BLaER1 treated with 17β-estradiol and CSF1 and Interleukin-3, amounts not matched to agents 10 nM and 100 nM (cell line): ENCODE results near the gene AGAP1.

ENCODE experiments used
- H3K27ac ChIP-seq, 11 experiments: shearing (Covaris generic); formaldehyde crosslinking; 2 replicates each; pipeline ENCODE4 v1.8.1; 2022
- H3K27me3 ChIP-seq, 11 experiments: shearing (Covaris generic); formaldehyde crosslinking; 2 replicates each; pipeline ENCODE4 v1.8.1; 2022
- H3K36me3 ChIP-seq, 11 experiments: shearing (Covaris generic); formaldehyde crosslinking; 2 replicates each; pipeline ENCODE4 v1.8.1; 2022
- H3K4me1 ChIP-seq, 10 experiments: shearing (Covaris generic); formaldehyde crosslinking; 2 replicates each; pipeline ENCODE4 v1.8.1; 2022
- H3K4me2 ChIP-seq, 11 experiments: shearing (Covaris generic); formaldehyde crosslinking; 2 replicates each; pipeline ENCODE4 v1.8.1; 2022
- H3K4me3 ChIP-seq, 10 experiments: shearing (Covaris generic); formaldehyde crosslinking; 2 replicates each; pipeline ENCODE4 v1.8.1; 2022
- H3K9ac ChIP-seq, 11 experiments: shearing (Covaris generic); formaldehyde crosslinking; 2 replicates each; pipeline ENCODE4 v1.8.1; 2022
- H3K9me3 ChIP-seq, 11 experiments: shearing (Covaris generic); formaldehyde crosslinking; replicated peaks in 1 of 11; 2 replicates each; pipeline ENCODE4 v1.8.1; 2022
- H4K20me1 ChIP-seq, 11 experiments: shearing (Covaris generic); formaldehyde crosslinking; 2 replicates each; pipeline ENCODE4 v1.8.1; 2022
- Cebpa-rat ChIP-seq, 11 experiments: shearing (Covaris generic); IDR thresholded peaks; 2 replicates each; pipeline ENCODE4 v1.8.1; 2022

AGAP1 gene

DNA sequence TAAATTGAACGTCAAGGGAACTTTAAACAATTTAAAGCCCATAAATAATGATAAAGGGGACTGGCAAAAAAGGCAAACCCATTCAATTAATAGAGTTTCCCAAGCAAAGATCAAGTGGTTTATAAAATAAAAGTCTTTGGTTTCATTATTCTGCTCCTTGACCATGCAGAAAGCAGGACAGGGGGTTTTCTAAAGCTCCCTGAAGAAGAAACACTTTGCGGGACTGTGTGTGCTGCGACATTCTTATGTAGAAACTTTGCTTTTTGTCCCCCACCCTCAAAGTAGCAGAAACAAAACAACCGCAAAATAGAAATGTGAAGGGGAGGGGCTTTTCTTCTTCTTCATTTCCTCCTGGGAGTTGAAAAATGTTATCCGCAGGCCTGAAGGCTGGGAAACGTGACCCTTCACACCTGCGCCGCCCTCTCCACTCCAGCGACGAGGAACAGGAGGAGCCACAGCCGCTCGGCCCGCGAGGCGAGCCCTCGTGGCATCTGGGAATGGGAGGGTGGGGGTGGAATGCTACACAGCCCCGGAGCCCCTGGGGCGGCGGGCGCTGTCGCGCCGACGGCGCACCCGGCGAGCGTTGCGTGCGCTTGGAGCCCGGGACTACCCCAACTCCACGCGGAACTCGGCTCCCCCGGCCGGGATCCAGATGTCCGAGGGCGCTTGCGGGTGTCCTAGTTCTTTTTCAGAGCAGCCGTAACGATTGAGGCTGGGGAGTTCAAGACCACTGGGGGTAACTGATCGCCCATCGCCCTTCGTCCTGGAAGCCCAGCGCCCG is 678.6 kb downstream of the AGAP1 start:
- Histone ChIP-seq H4K20me1 (peaks cover 0 to 87% (median 66%) of the 10 kb centered on the region in 11 experiments; a peak in 19 of 22 replicates), H3K4me3 (peak overlapping the region in 2 of 10 experiments; percentile 11 to 27; a peak in 4 of 20 replicates), H3K4me1 (peaks cover 14 to 57% (median 26%) of the 10 kb centered on the region in 10 experiments), H3K4me2 (peak overlapping the region in 10 of 11 experiments; percentile 42 to 62 (median 54); a peak in 17 of 22 replicates), H3K36me3 (no peaks in the 10 kb centered on the region), H3K9ac (no peak overlapping the region), H3K9me3 (peaks cover 5 to 33% (median 18%) of the 10 kb centered on the region in 11 experiments; a peak in 18 of 22 replicates), H3K27me3 (peaks cover 100% of the 10 kb centered on the region in 11 experiments), H3K27ac (no peak overlapping the region)
- no peak for TF ChIP-seq Cebpa-rat (IDR thresholded peaks at IDR 0.05)

DNA sequence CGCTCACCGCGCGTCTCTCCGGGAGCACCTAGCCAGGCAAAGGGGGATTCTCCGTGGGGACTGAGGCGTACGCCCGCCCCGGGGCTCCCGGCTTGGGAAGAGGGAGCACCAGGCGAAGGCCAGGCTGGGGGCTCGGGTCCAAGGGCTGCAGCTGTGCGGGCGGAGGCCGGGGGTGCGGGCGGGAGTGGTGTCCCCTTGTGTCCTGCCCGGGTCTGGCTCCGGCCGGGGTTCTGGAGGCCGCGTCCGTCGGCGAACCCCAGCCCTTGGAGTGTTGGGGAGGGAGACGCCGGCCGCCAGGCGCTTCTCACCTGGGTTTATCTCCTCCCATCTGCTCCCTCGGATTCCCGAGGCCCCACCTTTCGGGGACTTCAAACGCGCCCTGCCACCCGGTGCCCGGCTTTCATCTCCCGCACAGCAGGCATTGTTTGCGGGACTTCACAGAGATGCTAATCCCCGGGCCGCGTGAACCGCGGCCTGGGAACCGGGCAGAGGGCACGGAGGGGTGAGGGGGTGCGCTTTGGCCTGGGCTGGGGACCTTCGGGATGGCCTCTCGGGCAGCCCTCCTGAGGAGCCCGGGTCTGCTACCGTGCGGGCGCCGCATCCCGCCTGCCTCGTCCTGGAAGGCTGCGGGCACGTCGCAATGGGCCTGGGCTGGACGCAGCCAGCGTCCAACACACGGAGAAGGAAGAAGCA is 679.3 kb downstream of the AGAP1 start:
- Histone ChIP-seq H3K36me3 (no peaks in the 10 kb centered on the region), H3K27ac (no peak overlapping the region), H3K4me3 (peak overlapping the region in 1 of 10 experiments; percentile 20; a peak in 2 of 20 replicates), H4K20me1 (peaks cover 0 to 86% (median 61%) of the 10 kb centered on the region in 11 experiments; a peak in 18 of 22 replicates), H3K27me3 (peaks cover 100% of the 10 kb centered on the region in 11 experiments), H3K9me3 (peaks cover 5 to 40% (median 18%) of the 10 kb centered on the region in 11 experiments; a peak in 18 of 22 replicates), H3K4me1 (peaks cover 7 to 49% (median 20%) of the 10 kb centered on the region in 10 experiments), H3K4me2 (peak overlapping the region in 9 of 11 experiments; percentile 42 to 60 (median 52); a peak in 11 of 22 replicates), H3K9ac (no peak overlapping the region)
- no peak for TF ChIP-seq Cebpa-rat (IDR thresholded peaks at IDR 0.05)

DNA sequence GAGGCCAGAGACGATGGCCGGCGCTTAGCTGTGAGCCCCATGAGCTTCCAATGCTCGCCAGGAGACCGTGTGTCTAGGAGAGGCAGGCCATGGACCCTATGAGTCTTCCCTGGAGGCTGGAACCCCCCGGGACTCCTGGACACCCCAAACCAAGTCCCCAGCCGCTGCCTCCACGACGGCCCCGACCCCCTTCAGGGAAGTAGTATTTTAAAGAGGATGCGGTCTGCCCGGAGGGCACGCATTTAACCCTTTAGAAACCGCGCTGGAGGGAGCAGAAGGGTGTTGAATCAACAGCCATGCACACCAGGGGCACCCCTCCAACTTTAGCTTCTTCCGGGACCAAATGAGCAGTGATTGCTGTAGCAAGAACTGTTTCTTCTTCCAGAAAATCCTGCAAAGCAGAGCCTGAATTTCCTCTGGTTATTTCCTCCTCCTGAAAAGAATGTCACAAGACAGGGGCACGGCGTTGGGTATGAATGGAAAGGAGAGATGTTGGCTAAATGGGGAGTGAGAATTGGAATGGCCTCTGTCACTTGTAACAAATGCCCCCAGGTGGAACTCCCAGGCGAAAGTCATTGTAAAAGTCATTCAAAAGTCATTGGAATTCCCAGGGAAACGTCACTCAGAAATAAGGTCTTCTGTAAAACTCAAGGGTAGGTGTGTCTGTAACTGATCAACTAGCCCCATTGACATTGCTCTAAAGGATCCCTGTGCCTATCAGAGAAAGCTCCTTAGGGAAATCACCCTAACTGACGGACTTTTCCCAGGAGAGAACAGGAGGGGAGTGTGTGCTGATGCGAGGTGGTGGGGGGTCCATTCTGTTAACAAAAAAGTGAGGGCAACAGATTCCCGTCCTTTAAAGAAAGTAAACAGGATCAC is 680.1 kb downstream of the AGAP1 start:
- Histone ChIP-seq H4K20me1 (peaks cover 0 to 86% (median 53%) of the 10 kb centered on the region in 11 experiments; a peak in 17 of 22 replicates), H3K4me3 (peak overlapping the region in 1 of 10 experiments; percentile 20; a peak in 1 of 20 replicates)

DNA sequence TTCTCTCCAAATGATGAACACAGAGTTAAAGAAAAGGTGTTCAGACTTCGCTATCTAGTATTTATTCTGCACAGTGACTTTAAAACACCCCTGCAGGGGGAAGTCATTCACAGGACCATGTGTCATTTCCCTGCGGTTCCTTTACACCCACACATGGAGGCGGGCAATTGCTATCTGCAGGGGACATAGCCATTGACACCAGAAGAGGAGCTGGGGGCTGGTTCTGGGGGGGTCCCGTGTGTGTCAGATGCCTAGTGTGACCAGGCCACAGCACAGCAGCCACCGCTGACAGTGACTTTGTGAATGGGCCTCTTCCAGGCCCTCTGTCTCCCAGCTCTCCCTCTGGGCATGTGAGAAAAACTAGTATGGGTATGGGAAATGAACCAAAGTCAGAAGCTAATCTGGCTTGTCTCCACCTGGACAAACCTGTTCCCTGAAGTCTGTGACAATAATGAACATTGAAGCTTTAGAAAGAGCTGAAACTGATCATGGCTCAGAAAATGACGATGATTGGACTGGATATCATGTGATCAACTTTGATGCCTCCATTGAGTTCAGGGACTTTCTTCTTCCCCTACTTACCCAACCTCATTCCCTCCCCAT is 681.8 kb downstream of the AGAP1 start:
- TF ChIP-seq Cebpa-rat (IDR thresholded peaks at IDR 0.05), result no peak
- Histone ChIP-seq H3K27ac (no peak overlapping the region), H3K4me1 (peaks cover 8 to 51% (median 18%) of the 10 kb centered on the region in 10 experiments; a peak in 17 of 20 replicates), H3K9me3 (peaks cover 0 to 29% (median 8%) of the 10 kb centered on the region in 11 experiments; a peak in 14 of 22 replicates), H3K9ac (no peak overlapping the region), H3K27me3 (peaks cover 100% of the 10 kb centered on the region in 11 experiments), H3K36me3 (no peaks in the 10 kb centered on the region), H3K4me3 (no peak overlapping the region), H4K20me1 (peaks cover 0 to 75% (median 39%) of the 10 kb centered on the region in 11 experiments; a peak in 17 of 22 replicates), H3K4me2 (peak overlapping the region in 3 of 11 experiments; percentile 36 to 84 (median 55); a peak in 6 of 22 replicates)

More for the DNA sequence above, 680.1 kb downstream of the AGAP1 start:
- H3K27ac ChIP-seq, result no peak overlapping the region
- H3K4me1 ChIP-seq, result peaks cover 8 to 48% (median 18%) of the 10 kb centered on the region in 10 experiments; a peak in 18 of 20 replicates
- H3K27me3 ChIP-seq, result peaks cover 100% of the 10 kb centered on the region in 11 experiments
- TF ChIP-seq Cebpa-rat (IDR thresholded peaks at IDR 0.05), result no peak
- no peak overlapping the region for H3K9ac ChIP-seq
- H3K9me3 ChIP-seq, result peaks cover 5 to 42% (median 19%) of the 10 kb centered on the region in 11 experiments; a peak in 17 of 22 replicates
- peak overlapping the region in 1 of 11 experiments; percentile 6; a peak in 1 of 22 replicates for H3K4me2 ChIP-seq
- no peaks in the 10 kb centered on the region for H3K36me3 ChIP-seq

DNA sequence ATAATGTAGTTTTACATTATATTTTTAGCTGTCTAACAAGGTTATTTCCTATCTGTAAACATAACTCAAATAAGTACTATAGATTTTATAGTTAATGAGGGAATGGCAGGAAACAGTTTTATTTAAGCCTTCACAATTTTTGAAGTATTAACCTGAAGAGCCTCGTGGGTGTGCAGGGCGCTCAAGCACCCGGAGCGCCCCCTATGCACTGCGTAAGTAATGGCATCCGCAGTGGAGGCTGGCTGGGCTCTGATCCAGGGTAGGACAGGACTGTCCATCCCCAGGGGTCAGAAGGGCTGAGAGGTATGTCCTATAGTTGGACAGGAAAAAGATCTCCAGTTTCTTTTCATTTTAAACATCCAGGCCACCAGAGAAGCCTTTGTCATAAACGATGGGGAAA is 682.6 kb downstream of the AGAP1 start:
- Histone ChIP-seq H3K9me3 (peaks cover 0 to 22% (median 8%) of the 10 kb centered on the region in 11 experiments; a peak in 14 of 22 replicates), H4K20me1 (peaks cover 0 to 67% (median 32%) of the 10 kb centered on the region in 11 experiments; a peak in 17 of 22 replicates), H3K27ac (no peak overlapping the region), H3K27me3 (peaks cover 94 to 96% (median 95%) of the 10 kb centered on the region in 11 experiments), H3K9ac (no peak overlapping the region), H3K36me3 (no peaks in the 10 kb centered on the region), H3K4me2 (no peak overlapping the region), H3K4me1 (peaks cover 8 to 51% (median 18%) of the 10 kb centered on the region in 10 experiments; a peak in 17 of 20 replicates), H3K4me3 (no peak overlapping the region)
- no peak for TF ChIP-seq Cebpa-rat (IDR thresholded peaks at IDR 0.05)

DNA sequence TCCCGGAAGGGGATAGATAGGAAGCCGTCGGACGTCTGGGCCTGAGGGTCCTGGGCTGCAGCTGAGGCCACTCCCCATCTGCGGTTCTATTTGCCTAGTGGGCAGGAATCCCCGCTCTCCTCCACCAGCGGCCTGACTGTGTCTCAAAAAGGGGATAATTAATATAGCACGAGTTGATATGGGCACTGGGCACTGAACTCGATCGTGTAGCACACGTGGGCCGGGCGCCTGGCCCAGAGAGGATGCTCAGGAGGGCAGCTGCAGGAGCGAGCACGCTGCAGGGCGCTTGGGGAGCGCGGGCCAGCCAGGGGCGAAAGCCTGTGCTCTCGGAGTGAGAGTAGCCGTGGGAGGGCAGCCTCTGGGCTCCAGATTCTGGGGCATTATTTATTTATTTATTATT is 683.1 kb downstream of the AGAP1 start:
- Histone ChIP-seq H4K20me1 (peaks cover 0 to 62% (median 27%) of the 10 kb centered on the region in 11 experiments; a peak in 16 of 22 replicates), H3K4me3 (no peak overlapping the region), H3K9ac (no peak overlapping the region), H3K9me3 (peaks cover 0 to 18% (median 8%) of the 10 kb centered on the region in 11 experiments; a peak in 10 of 22 replicates), H3K36me3 (no peaks in the 10 kb centered on the region), H3K4me2 (no peak overlapping the region), H3K27ac (no peak overlapping the region), H3K27me3 (peaks cover 89 to 90% (median 90%) of the 10 kb centered on the region in 11 experiments), H3K4me1 (peaks cover 8 to 49% (median 18%) of the 10 kb centered on the region in 10 experiments; a peak in 17 of 20 replicates)
- no peak for TF ChIP-seq Cebpa-rat (IDR thresholded peaks at IDR 0.05)

DNA sequence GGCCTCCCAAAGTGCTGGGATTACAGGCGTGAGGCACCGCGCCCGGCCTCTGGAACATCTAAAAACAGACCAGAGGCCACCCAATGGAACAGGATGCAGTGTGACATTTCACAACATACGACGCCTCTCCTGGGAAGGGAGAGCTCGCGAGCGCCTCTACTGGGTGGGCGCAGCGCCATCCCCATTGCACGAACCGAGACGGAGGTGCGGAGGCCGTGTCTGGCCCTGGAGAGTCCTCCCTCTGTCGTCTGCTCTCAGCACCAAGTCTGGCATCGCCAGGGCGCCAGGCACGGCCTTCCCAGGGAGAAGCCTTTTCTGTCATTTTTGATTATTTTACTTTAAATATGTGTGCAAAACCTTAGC is 683.7 kb downstream of the AGAP1 start:
- no peak for TF ChIP-seq Cebpa-rat (IDR thresholded peaks at IDR 0.05)
- peaks cover 0 to 55% (median 21%) of the 10 kb centered on the region in 11 experiments; a peak in 16 of 22 replicates for H4K20me1 ChIP-seq
- peaks cover 82 to 84% (median 84%) of the 10 kb centered on the region in 11 experiments for H3K27me3 ChIP-seq
- peak overlapping the region in 1 of 10 experiments; percentile 34; a peak in 2 of 20 replicates for H3K4me3 ChIP-seq
- peaks cover 3 to 42% (median 13%) of the 10 kb centered on the region in 10 experiments; a peak in 17 of 20 replicates for H3K4me1 ChIP-seq
- H3K4me2 ChIP-seq, result peak overlapping the region in 9 of 11 experiments; percentile 11 to 62 (median 49); a peak in 13 of 22 replicates
- no peak overlapping the region for H3K27ac ChIP-seq
- peaks cover 0 to 18% (median 8%) of the 10 kb centered on the region in 11 experiments; a peak in 10 of 22 replicates for H3K9me3 ChIP-seq
- H3K36me3 ChIP-seq, result no peaks in the 10 kb centered on the region
- no peak overlapping the region for H3K9ac ChIP-seq
